Nephron (organoid): ENCODE results near the gene FHL1.
"Not testable (repeated sequence)": the region's sequence is repeated elsewhere in the genome, so short reads cannot be mapped to it uniquely, and the experiment has no call there.

ENCODE experiments used
- H3K27ac Mint-ChIP-seq, 3 experiments: 2 replicates each; pipeline ENCODE4 v1.8.0; 2020; ENCODE audit warnings: mixed read lengths in 3 of 3, mild to moderate bottlenecking in 2 of 3, moderate library complexity in 1 of 3
- H3K27me3 Mint-ChIP-seq: 2 replicates; pipeline ENCODE4 v1.8.0; 2021; ENCODE audit warnings: low read depth, mild to moderate bottlenecking, moderate library complexity, mixed read lengths
- H3K36me3 Mint-ChIP-seq: 2 replicates; pipeline ENCODE4 v1.8.0; 2020; ENCODE audit warnings: low read depth, mixed read lengths
- H3K4me1 Mint-ChIP-seq: 2 replicates; pipeline ENCODE4 v1.8.0; 2020; ENCODE audit warnings: mixed read lengths
- H3K4me3 Mint-ChIP-seq, 3 experiments: 2 replicates each; pipeline ENCODE4 v1.8.0; 2020; ENCODE audit warnings: mild to moderate bottlenecking in 3 of 3, mixed read lengths in 3 of 3, moderate library complexity in 2 of 3
- H3K9me3 Mint-ChIP-seq: 2 replicates; pipeline ENCODE4 v1.8.0; 2020; ENCODE audit warnings: mixed read lengths
- CTCF ChIP-seq, 3 experiments: fragments of 200-600 bp; sonication (generic); IDR thresholded peaks; one replicate each; pipeline ENCODE4 v1.5.0; 2021; ENCODE audit warnings: antibody characterized with exemption in 3 of 3; ENCODE audit not compliant: unreplicated experiment in 3 of 3

Gene FHL1

GRCh38 chrX:136221851-136222513 lies 74.6 kb downstream of the FHL1 start:
- H3K36me3 Mint-ChIP-seq, result peaks cover 13% of the 10 kb centered on the region
- H3K27me3 Mint-ChIP-seq, result no peaks in the 10 kb centered on the region
- no peak overlapping the region for H3K4me3 Mint-ChIP-seq
- H3K9me3 Mint-ChIP-seq, result no peaks in the 10 kb centered on the region
- TF ChIP-seq CTCF (IDR thresholded peaks at IDR 0.05; ENCODE audit: unreplicated experiment in 3 of 3), result no peak
- no peak overlapping the region for H3K27ac Mint-ChIP-seq
- no peaks in the 10 kb centered on the region for H3K4me1 Mint-ChIP-seq

DNA sequence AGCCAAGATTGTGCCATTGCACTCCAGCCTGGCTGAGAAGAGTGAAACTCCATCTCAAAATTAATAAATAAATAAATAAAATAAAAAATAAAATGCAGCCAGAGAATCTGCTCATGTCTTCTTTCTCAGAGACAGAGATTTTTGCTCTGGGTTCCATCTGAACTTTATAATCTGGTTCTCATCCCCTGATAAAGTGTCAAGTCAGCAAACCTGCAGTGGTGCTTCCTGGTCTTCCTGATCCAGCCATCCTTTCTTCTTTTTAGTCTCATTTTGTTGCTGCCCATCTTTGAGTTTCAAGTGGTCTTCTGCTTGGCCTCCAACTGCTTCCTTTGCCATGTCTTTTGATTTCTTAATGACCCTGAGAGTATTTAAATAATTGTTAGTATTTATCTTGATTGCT lies 79.7 kb downstream of the FHL1 start:
- no peak overlapping the region for H3K4me3 Mint-ChIP-seq
- H3K27ac Mint-ChIP-seq, result no peak overlapping the region
- peaks cover 25% of the 10 kb centered on the region for H3K36me3 Mint-ChIP-seq
- H3K9me3 Mint-ChIP-seq, result peaks cover 3% of the 10 kb centered on the region
- no peak for TF ChIP-seq CTCF (IDR thresholded peaks at IDR 0.05; ENCODE audit: unreplicated experiment in 3 of 3)
- H3K27me3 Mint-ChIP-seq, result no peaks in the 10 kb centered on the region
- H3K4me1 Mint-ChIP-seq, result no peaks in the 10 kb centered on the region

- no peak overlapping the region for H3K4me3 Mint-ChIP-seq
- peaks cover 5% of the 10 kb centered on the region for H3K9me3 Mint-ChIP-seq
- H3K4me1 Mint-ChIP-seq, result no peaks in the 10 kb centered on the region
- H3K27me3 Mint-ChIP-seq, result no peaks in the 10 kb centered on the region
- no peak for TF ChIP-seq CTCF (IDR thresholded peaks at IDR 0.05; ENCODE audit: unreplicated experiment in 3 of 3)
- peaks cover 27% of the 10 kb centered on the region for H3K36me3 Mint-ChIP-seq
- H3K27ac Mint-ChIP-seq, result no peak overlapping the region
These were observed 80.9 kb downstream of the FHL1 start for GRCh38 chrX:136227948-136228838.

- Mint-ChIP-seq H3K4me1 (no peaks in the 10 kb centered on the region), H3K27ac (no peak overlapping the region), H3K27me3 (no peaks in the 10 kb centered on the region), H3K9me3 (peaks cover 5% of the 10 kb centered on the region), H3K36me3 (peaks cover 25% of the 10 kb centered on the region), H3K4me3 (no peak overlapping the region)
- no peak for TF ChIP-seq CTCF (IDR thresholded peaks at IDR 0.05; ENCODE audit: unreplicated experiment in 3 of 3)
These were observed 81.5 kb downstream of the FHL1 start for GRCh38 chrX:136228839-136229207.

DNA sequence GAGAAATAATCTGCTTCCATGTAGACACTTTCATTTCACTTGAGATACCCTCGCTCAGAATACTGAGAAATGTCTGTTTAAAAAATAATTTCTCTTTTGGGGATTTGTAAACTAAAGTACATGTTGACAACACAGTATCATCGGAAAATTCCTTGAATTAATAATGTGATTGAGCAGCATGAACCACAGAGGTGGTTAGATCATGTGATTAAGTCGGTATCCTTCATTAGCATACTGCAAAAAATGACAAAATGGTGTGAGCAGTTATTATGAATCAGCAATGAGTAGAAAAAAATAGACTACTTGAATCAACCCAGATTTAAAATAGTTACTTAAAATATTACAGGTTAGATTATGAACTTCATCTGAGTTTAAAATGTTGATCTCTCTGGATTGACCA lies 89.7 kb downstream of the FHL1 start:
- no peak for TF ChIP-seq CTCF (IDR thresholded peaks at IDR 0.05; ENCODE audit: unreplicated experiment in 3 of 3)
- no peak overlapping the region for H3K27ac Mint-ChIP-seq
- peaks cover 2% of the 10 kb centered on the region for H3K9me3 Mint-ChIP-seq
- H3K36me3 Mint-ChIP-seq, result peaks cover 16% of the 10 kb centered on the region
- H3K27me3 Mint-ChIP-seq, result no peaks in the 10 kb centered on the region
- H3K4me1 Mint-ChIP-seq, result no peaks in the 10 kb centered on the region
- H3K4me3 Mint-ChIP-seq, result no peak overlapping the region

GRCh38 chrX:136237849-136238248 lies 90.5 kb downstream of the FHL1 start:
- H3K36me3 Mint-ChIP-seq, result peaks cover 20% of the 10 kb centered on the region
- not testable (repeated sequence) for H3K27ac Mint-ChIP-seq, H3K9me3 Mint-ChIP-seq, H3K27me3 Mint-ChIP-seq, H3K4me3 Mint-ChIP-seq, H3K4me1 Mint-ChIP-seq
